Activated CD4-positive, CD25-positive, alpha-beta regulatory T cell treated with anti-CD3 and anti-CD28 coated beads, Interleukin-2, amount 50 U/mL, for 16 hours (primary cell): ENCODE data around the gene REEP6.
"Not testable (repeated sequence)": the region's sequence is repeated elsewhere in the genome, so short reads cannot be mapped to it uniquely, and the experiment has no call there.

Experiments
- DNase-seq: peaks from one replicate; pipeline ENCODE4 v3.0.0-alpha.2; 2020; ENCODE audit warnings: low read depth, low spot score

Gene REEP6

GRCh38 chr19:1522838-1523237 lies 31.9 kb downstream of the REEP6 start:
- no peak for DNase-seq

- no peak for DNase-seq
Measured at GRCh38 chr19:1523412-1524286, 32.7 kb downstream of the REEP6 start, which contains the start of gene PLK5. Gene PLK5, plus strand, starts transcription at chr19:1524077. Its CDS starts 2,920 bp downstream, at chr19:1526997.

DNA sequence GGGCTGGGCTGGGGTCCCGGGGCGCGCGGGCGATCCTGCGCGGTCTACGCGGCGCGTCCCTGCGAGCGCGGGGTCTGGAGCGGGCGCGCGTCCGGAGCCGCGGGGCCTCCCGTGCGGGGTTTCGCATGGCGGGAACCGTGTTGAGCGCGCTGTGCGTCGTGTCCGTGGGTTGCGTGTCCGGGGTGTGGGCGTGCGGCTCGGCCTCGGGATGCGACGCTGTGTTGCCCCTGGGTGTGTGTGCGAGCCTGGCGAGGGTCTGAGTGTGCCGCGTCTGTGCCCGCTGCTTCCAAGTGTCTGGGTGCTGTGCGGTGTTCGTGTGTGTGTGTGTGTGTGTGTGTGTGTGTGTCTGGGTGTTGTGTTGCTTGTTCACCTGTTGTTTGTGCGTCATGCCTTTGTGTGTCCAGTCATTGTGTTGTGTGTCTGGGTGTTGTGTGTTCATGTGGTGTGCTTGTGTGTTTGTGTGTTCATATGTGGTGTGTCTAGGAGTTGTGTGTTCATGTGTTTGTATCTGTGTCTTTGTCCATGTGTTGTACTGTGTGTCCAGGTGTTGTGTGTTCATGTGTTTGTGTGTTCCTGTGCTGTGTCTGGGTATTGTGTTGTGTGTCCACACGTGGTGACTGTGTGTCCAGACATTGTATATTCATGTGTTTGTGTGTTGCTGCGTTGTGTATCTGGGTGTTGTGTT lies 33.4 kb downstream of the REEP6 start:
- no peak for DNase-seq

GRCh38 chr19:1524972-1525325 lies 34.0 kb downstream of the REEP6 start:
- DNase-seq: no peak

DNA sequence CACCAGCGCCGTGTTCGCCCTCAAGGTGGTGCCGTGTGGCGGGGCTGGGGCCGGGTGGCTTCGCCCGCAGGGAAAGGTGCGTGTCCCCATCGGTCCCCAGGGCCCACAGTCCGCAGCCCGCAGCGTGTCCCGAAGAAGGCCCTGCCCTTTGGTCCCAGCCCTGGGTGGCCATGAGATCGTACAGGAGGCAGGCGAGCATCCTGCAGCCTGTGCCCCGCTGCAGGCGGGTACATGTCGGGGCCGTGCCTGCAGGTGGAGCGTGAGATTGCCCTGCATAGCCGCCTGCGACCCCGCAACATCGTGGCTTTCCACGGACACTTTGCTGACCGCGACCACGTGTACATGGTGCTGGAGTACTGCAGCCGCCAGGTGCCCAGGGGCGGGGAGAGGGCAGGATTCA lies 34.4 kb downstream of the REEP6 start:
- no peak for DNase-seq

DNA sequence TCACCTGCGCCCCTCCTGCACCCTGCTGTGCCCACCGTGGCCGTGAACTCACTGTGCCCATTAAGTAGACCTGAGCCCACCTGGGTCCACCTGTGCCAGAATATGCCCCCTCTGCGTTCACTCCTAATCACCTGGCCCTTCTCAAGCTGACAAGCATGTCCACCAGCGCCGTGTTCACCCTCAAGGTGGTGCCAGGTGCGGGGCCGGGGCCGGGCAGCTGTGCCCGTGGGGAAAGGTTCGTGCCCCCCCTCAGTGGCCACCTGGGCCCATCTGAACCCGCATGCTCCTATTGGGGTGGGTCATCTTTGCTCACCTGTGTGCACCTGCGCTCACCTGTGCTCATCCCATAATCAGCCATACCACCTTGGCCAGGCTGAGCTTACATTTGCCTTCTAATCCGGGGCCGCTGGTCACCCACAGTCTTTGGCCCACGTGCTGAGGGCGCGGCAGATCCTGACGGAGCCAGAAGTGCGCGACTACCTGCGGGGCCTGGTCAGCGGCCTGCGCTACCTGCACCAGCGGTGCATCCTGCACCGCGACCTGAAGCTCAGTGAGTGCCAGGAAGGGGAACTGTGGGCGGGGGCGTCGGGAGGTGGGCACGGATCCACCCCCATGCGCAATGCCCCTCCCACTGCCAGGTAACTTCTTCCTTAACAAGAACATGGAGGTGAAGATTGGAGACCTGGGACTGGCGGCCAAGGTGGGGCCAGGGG lies 35.2 kb downstream of the REEP6 start:
- no peak for DNase-seq

DNA sequence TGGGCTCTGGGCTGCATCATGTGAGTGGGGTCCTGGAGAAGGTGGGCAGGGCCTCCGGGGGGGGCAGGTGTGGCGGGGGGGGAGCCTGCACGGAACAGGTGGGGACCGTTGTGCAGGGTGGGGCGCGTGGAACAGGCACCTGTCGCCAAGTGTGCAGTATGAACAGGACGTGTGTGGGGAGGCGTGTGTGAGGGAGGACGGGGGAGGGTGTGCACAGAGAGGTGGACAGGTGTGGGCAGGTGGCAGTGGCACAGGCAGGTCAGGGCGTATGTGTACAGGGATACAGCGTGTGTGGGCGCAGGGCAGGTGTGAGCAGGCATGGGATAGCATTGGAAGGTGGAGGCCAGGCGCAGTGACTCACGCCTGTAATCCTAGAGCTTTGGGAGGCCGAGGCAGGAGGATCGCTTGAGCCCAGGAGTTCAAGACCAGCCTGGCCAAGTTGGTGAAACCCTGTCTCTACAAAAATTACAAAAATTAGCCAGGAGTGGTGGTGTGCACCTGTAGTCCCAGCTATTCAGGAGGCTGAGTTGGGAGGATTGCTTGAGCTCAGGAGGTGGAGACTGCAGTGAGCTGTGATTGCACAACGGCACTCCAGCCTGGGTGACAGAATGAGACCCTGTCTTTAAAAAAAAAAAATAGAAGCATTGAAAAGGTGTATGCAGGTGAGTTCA lies 36.1 kb downstream of the REEP6 start:
- DNase-seq: no peak

- DNase-seq: no peak
Measured at GRCh38 chr19:1527650-1528309, 36.8 kb downstream of the REEP6 start.

DNA sequence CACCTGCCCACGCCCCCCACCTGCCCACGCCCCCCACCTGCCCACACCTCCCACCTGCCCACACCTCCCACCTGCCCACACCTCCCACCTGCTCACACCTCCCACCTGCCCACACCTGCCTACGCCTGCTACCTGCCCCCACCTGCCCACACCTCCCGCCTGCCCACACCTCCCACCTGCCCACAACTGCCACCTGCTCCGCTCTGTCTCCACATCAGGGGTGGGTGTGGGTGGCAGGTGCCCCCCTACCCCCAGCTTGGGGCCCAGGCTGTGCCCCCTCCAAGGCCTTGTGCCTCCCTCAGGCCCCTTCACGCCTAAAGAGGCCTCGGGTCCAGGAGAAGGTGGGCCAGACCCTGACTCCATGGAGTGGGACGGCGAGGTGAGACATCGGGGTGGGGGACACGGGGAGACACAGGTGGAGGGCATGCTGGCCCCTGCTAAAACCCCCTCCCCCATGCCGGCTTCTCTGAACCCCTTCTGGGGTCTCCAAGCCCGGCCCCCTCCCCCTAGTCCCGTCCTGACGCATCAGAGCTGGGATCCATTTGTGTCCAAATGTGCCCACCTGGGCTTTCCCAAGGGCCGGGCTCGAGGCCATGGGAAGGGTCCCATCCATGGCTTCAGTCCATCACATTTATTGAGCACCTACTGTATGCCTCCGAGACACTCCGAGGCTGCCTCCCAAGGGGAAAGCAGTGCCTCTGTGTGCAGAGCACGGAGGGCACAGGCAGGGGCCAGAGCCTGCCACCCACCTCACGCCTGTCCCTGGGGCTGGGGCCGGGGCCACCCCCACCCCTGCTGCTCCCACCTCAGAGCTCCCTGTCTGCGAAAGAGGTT lies 37.8 kb downstream of the REEP6 start:
- DNase-seq: no peak

DNA sequence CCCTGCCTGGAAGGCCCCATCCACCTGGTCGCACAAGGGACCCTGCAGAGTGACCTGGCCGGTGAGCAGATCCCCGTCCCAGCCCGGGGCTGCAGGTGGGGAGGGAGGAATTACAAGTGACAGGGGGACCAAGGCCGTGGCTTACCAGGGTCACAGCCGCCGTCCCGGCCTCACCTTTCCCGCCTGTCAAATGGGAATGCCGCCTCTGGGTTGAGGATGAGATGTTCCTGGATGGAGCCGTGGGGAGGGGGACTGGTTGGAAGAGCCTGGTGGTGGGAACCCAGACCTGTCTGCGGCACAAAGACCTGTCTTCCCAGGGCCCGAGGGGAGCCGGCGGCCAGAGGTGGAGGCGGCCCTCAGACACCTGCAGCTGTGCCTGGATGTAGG lies 38.4 kb downstream of the REEP6 start:
- DNase-seq: no peak

DNA sequence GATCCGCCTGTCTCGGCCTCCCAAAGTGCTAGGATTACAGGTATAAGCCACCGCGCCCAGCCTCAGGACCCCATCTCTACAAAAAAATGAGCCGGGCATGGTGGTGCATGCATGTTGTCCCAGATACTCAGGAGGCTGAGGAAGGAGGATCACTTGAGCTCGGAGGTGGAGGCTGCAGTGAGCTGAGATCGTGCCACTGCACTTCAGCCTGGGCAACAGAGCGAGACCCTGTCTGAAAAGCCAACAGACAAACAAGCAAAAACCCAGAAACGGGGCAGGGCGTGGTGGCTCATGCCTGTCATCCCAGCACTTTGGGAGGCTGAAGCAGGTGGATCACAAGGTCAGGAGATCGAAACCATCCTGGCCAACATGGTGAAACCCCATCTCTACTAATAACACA lies 39.9 kb downstream of the REEP6 start:
- not testable (repeated sequence) for DNase-seq

DNA sequence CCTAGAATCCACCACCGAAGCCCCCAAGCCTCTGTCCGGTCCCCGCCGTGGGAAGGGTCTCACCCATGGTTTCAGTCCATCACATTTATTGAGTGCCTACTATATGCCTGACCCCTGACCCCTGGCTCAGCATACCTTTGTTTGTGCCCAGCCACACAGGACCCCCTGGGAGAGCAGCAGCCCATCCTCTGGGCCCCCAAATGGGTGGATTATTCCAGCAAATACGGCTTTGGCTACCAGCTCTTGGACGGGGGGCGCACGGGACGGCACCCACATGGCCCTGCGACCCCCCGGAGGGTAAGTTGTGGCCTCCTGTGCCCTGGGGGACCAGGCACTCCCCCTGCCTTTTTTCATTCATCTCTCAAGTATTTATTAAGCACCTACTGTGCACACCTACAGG lies 40.6 kb downstream of the REEP6 start:
- no peak for DNase-seq

- no peak for DNase-seq
Measured at GRCh38 chr19:1532003-1532402, 41.0 kb downstream of the REEP6 start.

DNA sequence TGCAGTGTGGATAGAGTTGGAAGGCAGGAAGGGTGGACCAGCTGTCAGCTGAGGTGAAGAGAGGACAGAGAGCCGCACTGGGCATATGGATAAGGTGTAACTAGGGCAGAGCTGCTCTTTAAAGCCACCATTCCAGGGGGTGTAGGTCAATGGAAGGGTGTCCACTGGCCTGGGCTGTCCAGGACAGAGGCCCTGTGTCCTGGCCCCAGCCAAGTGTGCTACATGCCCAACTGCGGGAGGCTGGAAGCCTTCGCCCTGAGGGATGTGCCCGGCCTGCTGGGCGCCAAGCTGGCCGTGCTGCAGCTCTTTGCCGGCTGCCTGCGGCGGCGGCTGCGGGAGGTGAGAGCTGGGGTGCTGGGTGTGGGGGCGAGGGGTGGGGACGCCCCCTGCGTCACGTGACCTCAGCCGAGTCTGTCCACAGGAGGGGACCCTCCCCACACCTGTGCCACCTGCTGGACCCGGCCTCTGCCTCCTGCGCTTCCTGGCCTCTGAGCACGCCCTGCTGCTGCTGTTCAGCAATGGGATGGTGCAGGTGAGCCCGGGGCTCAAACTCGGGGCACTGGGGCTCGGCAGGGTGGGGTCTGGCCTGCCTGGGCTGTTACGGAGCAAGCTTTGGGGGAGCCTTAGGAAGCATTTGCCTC lies 42.6 kb downstream of the REEP6 start:
- no peak for DNase-seq

DNA sequence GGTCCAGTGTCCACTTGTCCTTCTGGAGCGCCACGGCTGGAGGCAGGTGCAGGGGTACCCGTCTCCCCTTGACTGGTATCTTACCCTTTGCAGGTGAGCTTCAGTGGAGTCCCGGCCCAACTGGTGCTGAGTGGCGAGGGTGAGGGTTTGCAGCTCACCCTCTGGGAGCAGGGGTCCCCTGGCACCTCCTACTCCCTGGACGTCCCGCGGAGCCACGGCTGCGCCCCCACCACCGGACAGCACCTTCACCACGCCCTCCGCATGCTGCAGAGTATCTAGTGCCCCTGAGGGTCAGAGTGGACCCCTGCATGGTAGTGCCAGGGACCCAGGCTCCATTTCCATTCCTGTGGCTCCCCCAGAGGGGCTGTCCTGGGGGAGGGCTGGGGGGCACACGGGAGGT lies 44.0 kb downstream of the REEP6 start:
- DNase-seq: no peak

- DNase-seq: not testable (repeated sequence)
Measured at GRCh38 chr19:1535699-1536098, 44.7 kb downstream of the REEP6 start.

DNA sequence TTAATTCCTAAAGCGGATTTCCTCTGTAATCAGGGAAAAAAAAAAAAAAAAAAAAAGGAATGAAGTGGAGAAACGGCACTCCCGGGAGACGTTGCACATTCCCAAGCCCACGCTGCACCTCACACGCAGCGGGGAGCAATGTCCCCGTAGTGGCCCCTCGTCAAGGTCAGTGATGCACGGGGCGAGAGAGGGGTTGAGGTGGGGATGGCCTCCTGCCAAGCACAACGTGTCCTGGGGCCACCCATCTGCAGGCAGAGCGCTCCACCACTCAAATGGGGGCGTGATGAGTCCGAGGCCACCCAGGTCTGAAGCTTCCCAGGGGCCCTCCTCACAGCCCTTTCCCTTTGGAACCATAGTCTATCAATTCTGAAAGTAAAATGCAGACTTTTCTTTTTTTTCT lies 48.0 kb downstream of the REEP6 start:
- no peak for DNase-seq

DNA sequence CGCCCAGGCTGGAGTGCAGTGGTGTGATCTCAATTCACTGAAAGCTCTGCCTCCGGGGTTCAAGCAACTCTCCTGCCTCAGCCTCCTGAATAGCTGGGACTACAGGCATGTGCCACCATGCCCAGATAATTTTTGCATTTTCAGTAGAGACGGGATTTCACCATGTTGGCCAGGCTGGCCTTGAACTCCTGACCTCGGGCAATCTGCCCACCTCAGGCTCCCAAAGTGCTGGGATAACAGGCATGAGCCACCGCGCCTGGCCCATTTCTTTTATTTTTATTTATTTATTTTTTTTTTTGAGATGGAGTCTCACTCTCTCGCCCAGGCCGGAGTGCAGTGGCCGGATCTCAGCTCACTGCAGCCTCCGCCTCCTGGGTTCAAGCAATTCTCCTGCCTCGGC lies 48.8 kb downstream of the REEP6 start:
- not testable (repeated sequence) for DNase-seq

DNA sequence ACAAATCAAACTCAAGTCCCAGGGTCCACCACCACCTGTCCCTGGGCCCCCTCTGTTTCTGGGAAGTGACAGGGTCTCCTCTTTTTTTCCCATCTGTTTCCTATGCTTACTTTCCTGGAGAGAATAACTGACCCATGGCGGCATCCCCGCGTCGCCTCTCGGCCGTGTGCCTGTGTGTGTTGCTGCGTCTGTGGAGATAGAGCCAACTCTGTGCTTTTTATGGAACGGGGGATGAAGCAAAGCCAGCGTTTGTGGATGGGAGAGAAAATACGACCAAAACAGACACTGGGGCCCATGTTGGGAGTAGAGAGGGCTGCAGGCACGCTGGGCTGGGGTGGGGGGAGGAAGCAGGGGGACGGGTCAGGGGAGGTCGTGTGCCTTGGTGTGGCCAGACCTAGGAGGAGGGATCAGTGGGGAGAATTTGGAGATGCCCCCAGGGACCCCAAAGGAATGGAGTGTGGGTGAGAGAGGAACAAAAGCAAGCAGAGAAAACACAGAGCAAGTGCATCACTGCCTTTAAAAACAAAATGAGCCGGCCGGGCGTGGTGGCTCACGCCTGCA lies 49.5 kb downstream of the REEP6 start:
- DNase-seq: no peak
